HG03175 (cell line): ENCODE measurements around the gene TTC1.
"Not testable (repeated sequence)": the region's sequence is repeated elsewhere in the genome, so short reads cannot be mapped to it uniquely, and the experiment has no call there.

Source experiments
- ATAC-seq: cut with Tn5 transposase; IDR thresholded peaks from one replicate; pipeline ENCODE4 v1.9.1; 2021; ENCODE audit warnings: mild to moderate bottlenecking, moderate library complexity; ENCODE audit not compliant: unreplicated experiment

Gene TTC1, protein sequence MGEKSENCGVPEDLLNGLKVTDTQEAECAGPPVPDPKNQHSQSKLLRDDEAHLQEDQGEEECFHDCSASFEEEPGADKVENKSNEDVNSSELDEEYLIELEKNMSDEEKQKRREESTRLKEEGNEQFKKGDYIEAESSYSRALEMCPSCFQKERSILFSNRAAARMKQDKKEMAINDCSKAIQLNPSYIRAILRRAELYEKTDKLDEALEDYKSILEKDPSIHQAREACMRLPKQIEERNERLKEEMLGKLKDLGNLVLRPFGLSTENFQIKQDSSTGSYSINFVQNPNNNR

DNA sequence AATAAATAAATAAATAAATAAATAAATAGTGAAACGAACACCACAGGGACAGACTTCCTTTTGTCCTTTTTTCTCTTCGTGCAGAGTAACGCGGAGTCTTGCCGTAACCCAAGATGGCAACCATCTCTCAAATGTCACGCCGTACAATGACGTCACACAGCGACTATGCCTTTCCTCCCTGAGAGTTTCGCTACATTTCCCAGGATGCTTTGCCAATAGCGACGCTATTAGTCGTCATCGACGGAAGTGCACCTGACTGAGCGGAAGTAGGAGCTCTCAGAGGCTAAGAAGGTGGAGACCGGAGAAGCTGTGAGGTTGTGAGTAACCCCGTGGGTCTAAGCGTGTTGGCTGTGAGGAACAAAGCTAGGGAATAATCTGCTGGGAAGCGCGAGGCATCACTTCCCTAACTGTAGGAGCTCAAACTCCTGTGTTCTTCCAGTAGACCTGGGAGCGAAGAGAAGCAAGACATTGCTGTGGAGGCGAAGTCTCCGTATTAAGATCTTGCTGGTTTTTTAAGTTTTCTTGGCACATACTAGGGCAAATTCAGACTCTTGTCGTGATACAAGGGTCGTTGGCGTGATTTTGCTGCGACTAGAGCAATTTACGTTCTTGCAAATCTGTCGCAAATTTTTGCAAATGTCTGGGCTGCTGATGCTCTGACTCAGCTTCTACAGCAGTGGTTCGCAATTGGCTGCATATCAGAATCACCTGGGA lies at the start of gene TTC1:
TTC1 (plus strand) TSS at position 263 of the 714 bp plus-strand sequence. CDS start 1,390 bp downstream, outside the sequence.
- ATAC-seq: peak; percentile 99

DNA sequence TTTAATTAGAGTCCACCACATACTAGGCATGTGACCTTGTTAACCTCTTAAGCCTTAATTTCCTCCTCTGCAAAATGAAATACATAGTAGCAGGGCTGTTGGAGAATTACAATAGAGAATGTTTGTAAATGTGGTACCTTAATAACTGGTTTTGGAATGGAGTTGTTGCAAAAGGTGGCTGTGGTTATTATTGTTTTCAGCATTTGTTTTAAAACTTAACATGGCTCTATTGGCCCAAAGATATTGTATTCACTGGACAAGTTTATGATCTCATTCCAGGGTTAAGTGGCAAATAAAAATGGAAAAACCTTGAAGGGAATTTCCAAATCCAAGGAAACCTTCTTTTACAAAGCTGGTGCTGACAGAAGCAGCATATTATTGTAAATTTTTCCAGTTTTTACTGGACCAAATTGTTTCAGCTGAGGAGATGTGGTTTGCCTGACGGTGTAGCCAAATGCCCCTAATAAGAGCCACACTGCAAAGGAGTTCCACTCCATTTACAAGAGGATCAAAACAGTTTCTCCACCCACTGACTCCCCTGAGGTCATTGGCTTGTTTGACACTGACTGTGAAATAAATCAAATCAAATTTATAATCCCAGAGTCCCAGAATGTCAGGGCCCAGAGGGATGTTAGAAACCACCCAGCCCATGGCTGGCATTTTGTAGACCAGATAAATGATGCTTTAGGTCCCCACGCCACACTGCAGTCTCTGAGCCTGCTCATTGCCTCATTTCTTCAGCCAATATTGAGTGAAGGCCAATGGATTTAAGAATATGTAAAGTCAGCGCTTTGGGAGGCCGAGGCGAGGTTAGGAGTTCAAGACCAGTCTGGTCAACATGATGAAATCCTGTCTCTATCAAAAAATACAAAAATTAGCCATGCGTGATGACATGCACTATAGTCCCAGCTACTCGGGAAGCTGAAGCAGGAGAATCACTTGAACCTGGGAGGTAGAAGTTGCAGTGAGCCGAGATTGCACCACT lies 47.5 kb upstream of the TTC1 start:
- no peak for ATAC-seq

DNA sequence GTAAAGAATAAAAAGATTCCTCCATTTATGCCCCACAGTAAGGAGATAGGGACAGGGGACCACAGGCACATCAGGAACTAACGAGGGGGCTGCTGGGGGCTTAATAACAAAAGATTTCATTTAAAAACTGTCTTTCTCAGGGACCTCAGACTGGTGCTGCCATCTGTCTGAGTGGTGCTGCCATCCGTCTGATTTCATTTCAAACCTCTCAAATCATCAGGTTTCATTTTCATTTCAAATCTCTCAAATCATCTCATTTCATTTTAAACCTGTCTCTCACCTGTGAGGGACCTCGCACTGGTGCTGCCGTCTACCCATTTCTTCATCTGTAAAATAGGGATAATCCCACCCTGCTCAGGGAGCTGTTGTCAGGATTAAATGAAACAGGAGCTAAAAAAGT lies 46.7 kb upstream of the TTC1 start:
- ATAC-seq: no peak

DNA sequence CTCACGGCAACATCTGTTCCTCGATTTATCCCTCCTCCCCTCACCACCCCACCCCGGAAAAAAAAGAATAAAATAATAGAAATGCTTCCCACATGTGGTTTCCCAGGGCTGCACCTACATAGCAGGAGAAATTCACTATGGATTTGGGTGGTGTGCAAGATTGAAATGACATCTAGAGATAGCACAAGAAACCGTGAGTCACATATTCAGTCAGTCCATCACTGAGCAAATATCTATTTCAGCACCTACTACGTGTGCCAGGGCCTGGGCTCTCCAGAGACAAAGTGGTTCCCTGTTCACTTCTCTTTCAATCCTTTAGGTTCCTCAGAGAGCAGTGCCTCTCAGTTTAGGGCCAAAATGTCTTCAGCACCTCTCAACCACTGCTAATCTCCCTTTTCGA lies 45.0 kb upstream of the TTC1 start:
- no peak for ATAC-seq

DNA sequence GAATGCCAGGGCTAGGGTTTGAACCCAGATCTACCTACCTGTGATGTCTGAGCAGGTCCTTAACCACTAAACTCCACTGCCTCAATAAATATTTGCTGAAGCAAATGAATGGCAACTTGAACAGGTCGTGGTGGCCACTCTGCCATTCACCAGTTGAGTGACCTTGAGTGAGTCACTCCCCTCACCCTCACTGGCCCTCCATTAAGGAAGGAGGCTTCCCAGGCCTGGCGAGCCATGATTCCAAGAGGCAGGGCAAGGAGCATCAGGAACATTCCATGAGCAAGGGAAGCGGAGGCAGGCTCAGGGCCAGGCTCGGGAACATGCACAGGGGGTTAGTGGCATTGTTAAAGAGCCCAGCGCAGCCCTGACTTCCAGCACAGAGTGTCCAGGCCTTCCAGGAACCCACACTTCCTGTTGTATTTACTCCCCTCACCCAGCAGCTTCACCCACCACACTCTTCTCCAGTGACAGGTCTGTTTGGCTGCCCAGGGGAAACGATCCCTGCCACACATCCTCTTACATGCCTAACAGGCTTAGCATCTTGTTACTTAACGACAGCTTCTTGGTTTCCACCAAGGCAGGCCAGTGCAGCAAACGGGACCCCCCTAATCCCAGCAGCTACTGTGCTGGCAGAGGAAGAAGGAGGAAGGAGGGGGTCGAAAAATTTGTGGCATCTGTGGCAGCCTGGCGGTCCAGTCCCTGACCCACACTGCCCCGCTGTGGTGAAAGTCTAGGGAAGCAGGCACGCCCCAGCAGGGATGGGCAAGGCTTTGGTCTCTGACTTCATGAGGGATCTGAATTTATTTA lies 43.7 kb upstream of the TTC1 start:
- ATAC-seq: no peak

DNA sequence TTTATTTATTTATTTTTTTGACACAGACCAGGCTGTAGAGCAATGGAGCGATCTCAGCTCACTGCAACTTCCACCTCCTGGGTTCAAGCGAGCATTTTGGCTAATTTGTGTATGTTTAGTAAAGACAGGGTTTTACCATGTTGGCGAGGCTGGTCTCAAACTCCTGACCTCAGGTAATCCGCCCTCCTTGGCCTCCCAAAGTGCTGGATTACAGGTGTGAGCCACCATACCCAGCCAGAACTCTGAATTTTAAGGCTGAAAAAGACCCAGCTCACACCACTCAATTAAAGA lies 43.2 kb upstream of the TTC1 start:
- not testable (repeated sequence) for ATAC-seq

DNA sequence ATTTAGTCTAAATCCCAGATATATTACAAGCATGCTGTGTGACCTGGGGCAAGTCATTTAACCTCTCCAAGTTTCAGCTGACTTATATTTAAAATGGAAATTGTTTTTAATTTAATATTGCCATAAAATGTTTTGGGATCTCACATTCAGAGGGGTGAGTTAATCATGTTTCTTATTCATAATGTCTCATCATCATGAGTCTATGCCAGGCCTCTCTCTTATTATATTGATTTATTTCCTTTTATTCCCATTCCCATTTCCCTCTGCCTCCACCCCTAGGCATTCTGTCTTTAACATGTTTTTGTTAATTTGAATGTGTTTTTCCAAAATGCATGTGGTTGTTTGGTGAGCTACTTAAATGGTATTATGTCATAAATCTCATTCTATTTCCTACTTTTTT lies 39.0 kb upstream of the TTC1 start:
- no peak for ATAC-seq

DNA sequence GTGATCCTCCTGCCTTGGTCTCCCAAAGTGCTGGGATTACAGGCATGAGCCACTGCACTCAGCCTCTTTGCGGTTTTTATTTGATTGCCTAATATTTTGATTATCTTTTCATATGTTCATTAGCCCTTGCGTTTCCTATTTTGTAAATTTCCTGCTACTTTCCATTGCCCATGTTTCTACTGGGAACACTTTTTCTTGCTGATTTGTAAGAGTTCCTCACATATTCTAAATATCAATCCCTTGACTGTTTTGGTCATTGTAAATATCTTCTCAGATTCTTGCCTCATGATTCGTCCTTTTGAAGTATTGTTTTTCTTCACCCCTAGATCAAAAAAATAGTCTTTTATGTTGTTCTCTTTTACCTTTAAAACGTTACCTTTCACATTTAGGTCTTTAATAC lies 37.9 kb upstream of the TTC1 start:
- no peak for ATAC-seq

DNA sequence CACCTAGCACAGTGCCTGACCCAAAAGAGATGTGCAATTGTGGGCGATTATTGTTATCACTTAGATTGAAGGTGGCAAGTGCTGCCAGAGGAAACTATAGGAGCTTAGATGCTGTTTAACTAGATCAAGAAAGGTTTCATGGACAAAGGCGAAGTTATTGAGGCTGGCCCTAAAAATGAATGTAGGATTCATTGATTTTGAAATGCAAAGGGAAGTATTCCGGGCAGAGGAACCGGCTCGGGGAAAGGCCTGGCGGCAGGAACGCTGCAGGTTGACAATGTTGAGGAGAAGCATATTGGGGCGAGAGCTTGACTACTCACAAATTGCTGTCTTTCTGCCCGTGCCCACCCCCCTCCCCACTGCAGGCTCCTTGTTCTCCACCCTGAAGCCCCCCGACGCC lies 37.4 kb upstream of the TTC1 start:
- ATAC-seq: no peak

DNA sequence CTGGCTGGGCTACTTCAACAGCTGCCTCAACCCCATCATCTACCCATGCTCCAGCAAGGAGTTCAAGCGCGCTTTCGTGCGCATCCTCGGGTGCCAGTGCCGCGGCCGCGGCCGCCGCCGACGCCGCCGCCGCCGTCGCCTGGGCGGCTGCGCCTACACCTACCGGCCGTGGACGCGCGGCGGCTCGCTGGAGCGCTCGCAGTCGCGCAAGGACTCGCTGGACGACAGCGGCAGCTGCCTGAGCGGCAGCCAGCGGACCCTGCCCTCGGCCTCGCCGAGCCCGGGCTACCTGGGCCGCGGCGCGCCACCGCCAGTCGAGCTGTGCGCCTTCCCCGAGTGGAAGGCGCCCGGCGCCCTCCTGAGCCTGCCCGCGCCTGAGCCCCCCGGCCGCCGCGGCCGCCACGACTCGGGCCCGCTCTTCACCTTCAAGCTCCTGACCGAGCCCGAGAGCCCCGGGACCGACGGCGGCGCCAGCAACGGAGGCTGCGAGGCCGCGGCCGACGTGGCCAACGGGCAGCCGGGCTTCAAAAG lies 36.9 kb upstream of the TTC1 start:
- ATAC-seq: no peak

DNA sequence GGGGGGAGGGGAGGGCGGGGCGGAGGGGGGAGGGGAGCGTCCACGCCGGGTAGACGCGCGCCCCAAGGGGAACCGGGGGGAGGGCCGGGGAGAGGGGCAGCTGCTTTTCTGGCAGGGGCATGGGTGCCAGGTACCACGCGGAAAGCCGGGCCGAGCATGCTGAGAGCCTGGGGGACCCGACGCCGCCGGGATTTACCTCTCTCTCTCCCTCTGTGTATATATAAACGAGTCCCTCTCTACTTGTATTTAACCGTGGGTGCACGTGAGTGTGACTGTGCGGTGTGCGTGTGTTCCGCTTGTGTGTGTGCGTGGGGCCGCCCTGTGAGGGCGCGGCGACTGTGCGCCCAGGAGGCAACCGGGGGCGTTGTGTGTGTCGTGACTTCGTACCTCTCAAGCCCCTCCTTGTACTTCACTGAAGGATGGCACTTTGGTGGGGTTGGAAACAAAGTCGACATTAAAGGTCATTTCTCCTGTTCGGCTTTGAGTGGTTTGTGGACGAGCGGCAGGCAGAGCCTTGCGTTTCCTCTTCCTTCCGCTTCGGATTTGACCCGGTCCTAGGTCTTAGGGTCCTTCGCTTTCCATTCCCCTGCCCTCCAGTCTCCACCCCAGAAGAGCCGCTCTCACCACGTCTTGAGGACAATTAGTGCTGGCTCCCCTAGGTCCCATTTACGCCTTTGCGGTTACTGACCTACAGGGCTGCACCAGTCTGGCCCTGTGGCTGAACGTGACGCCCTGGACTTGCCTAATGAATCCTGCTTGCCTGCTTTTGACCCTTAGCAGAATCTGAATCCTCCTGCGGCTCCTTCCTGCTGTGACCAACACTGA lies 36.2 kb upstream of the TTC1 start:
- no peak for ATAC-seq

DNA sequence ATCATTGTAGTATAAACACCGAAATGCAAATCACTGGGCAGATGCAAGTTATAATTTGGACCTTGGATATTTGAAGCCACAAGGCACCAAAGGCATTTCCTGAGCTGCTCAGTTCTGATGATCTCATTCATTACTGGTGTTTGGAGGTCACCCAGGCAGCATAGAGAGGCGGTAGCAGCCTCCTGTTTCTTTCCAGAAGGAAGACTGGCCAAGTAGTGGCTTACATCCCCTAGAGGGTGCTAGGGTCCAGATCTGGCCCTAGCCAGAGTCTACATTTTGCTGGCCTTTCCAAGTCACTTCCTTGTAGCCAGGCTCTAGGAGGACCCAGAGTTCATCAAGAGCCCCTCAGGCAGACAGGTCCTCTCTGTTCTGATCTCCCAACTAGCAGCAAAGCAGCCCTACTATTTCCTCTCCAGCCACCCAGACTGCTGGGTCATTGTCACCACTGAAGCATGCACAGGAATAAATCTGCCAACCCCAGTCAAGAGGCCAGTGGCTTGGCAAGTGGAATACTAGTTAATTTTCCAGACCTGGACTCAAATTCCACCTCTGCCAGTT lies 33.4 kb upstream of the TTC1 start:
- no peak for ATAC-seq

DNA sequence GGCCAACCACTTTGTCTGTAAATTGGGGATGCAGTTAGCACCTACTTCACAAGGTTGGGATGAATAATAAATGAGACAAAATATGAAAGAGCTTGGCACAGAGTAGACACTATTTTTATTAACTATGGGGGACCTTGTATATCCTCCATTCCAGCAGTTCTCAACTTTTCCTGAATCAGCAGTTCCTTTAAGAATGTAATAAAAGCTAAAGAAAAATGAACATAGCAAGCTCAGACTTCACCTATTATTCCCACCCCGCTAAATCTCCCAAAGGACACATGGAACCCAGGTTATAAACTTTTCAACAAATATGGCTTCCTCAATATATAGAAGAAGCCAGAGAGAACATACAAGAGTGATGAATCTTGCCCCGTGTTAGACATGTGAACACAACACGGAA lies 32.0 kb upstream of the TTC1 start:
- ATAC-seq: no peak

DNA sequence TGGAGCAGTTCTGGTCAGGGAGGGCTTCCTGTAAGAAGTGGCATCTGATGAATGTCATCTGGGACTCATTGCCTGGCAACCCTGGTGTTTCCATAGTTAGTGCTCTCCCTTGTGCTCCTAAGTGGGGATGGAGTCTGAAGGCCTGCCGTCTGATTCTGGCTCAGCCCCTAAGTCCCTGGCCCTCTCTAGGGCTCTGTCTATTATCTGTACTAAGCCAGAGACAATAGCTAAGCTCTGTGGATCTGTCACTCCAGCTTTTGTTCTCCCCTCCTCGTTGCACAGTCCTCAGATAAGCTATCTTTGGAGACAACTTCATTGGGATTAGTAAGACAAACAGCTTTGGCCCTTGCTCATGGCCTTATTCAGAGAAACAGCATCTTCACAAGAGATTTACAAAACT lies 30.6 kb upstream of the TTC1 start:
- no peak for ATAC-seq

DNA sequence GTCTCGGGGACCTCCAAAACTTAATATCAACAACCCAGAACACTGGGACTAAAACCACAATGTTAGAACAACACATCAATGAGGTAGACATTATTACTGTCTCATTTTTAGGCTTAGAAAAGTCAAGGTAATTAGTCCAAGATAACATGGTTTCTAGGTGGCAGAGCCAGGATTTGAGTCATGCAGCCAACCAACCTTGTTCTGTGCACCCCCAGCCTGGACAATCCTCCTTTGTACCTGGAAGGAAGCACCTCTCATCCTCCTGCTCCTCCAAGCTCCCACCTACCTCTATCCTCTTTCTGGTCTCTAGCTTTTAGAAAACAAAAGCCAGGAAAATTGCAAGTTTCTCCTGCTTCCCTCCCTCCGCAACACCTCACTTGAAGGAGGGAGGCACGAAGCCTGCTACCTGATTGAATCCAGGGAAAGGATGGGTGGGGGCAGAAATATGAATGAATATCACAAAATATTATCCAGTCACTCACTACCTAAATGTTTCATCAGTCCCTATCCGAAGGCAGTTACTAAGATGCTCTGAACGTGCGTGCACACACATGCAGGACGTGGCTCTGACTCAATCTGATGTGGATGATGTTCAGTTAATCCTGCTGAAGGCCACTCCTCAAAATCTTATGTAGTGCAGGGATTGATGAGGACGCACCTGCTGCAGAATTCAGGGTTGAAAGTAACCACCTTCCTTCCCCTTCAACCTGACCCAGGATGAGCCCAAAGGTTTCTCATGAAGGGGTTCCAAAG lies 26.3 kb upstream of the TTC1 start:
- ATAC-seq: no peak

DNA sequence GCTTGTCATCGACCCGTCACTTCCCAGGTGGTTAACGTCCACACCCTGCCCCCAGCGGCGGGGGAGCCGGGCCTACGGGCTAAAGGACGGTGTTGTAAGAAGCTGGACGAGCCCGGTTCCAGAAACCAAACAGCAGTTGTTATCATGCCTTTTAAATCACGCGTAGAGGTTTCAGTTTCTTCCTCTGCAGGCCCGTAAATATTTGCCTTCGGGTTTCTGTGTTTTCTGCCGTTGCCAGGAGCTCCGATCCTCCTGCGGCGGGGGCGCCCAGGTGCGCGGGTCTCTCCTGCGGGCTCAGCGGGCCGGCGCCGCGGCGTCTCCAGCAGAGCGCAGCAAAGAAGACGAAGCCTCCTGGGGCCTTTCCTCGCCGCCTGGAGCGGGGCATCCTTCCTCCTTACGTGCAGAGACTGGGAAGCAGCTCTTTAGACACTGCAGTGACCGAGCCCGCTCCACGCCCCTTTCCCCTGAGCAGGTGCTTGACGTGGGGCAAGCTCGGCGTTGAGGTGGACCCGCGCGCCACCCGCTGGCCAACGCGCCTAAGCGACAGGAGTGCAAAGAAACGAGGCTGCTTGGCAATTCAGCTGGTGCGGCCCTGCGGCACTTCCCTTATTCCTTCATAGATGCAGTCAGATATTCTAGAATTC lies 21.8 kb upstream of the TTC1 start:
- ATAC-seq: peak; percentile 92

DNA sequence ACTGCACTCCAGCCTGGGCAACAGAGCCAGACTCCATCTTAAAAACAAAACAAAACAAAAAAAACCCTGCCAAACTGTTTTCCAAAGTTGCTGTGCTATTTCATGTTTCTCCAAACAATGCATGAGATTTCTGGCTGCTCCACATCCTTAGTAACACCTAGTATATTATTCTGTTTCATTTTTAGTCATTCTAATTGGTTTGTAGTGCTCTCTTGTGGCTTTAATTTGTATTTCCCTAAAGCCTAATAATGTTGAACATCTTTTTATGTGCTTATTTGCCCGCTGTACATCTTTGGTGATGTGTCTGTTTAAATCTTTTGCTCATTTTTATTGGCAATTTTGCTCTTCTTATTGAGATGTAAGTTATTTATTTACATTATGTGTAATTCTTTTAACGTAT lies 18.4 kb upstream of the TTC1 start:
- no peak for ATAC-seq

DNA sequence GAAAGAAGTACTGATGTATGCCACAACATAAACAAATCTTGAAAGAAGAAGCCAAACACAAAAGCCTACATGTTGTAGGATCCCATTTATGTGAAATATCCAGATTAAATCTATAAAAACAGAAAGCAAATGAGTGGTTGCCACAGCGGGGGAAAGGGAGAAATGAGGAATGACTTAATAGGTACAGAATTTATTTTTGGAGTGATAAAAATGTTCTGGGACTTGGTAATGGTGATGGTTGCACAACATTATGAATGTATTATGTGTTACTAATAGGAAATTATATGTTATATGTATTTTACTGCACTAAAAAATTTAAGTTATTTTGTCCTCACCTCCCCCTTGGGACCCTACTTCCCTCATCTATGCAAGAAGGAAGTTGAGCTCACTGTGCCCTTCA lies 16.4 kb upstream of the TTC1 start:
- ATAC-seq: no peak
